Measurements from ENCODE around the gene TMTC2. TPM values are rescaled to one million over a fixed set of nuclear protein-coding genes. Genes with fewer than 3 reads are reported as not detected.

The TMTC2 gene
- total and polyA plus RNA-seq, 10 of the 15 experiments (the other 5 are each of a cell fraction or from before 2014, with no cell fraction given) = 0.14 to 9.7 (median 1.2) TPM

DNA sequence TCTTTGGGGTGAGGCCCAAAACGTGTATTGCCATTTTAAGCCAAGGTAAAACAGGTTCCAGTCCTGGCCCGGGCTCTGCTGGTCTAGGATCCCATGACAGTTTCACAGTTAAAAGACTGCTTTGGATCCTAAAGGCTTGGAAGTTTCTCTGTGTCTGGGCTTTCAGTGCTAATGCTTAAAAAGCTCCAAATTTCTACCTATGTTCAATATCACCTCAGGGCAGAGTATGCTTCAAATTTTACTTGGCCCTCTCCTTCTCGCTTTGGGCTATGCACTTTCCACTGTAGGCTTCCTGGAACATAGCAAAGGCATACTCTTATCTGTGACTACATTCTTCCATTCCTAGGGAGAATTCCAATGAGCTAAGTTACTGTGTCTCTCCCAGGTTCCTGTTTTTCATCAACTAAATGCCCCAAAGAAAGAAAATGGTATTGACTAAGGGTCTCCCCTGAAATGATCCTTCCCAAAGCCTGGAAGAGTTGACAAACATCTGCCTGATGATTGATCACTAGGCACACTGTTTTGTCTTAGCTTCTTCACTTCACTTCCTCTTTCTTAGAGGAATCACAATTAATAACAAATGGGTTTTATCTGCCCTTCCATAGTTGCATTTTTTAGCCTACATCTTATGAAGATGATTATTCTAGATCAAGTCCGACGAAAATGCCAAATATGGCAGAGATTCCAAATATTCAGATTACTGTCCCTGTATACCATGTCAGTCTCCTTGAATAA, 79.4 kb downstream of the TMTC2 start:
- no peak for FAIRE-seq
- no peak overlapping the region for H2AFZ ChIP-seq (ENCODE audit: control insufficient read depth, low read depth, low read length)

DNA sequence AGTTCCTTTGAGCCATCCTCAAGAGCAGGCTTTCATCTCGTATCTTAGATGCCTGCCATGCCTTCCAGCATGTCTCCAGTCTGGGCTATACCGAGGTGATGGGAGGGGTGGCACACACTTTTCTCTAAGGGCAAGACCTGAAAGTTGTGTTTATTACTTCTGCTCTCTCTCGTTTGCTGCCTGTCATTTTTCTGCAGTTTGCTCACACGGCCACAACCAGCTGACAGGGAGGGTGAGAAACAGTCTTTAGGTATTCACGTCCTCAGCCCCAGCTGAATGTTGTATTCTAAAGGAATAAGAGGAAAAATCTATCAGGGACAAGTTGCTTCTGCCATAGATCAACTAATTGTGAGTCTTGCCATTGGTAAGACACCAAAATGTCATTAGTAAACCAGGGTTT, 88.0 kb downstream of the TMTC2 start:
- SMC1A ChIA-PET (ENCODE audit: uncharacterized antibody, unreplicated experiment) = interaction anchor here (0.6 kb wide), 1 partner anchor 10 kb away, joined by 4 read pairs; no protein-coding TSS in a partner anchor
- in situ Hi-C loops (cut with MboI) = no loop called here

More for the DNA sequence above, 79.4 kb downstream of the TMTC2 start:
- in situ Hi-C loops (cut with MboI) = no loop called here
- Histone ChIP-seq H3K4me2 (ENCODE audit: control insufficient read depth, insufficient read depth) (no peak overlapping the region), H3K27ac (ENCODE audit: control insufficient read depth, insufficient read depth) (no peak overlapping the region), H3K36me3 (ENCODE audit: control insufficient read depth in 2 of 2, insufficient read depth in 2 of 2, low read length in 1 of 2) (no peaks in the 10 kb centered on the region), H3K79me2 (ENCODE audit: control insufficient read depth, insufficient read depth, low read length) (no peaks in the 10 kb centered on the region), H3K4me1 (ENCODE audit: control insufficient read depth, insufficient read depth, low read length) (no peaks in the 10 kb centered on the region), H4K20me1 (ENCODE audit: control insufficient read depth, insufficient read depth) (no peaks in the 10 kb centered on the region), H3K9me3 (replicated peaks; ENCODE audit: control insufficient read depth, insufficient read depth, low read length) (no peaks in the 10 kb centered on the region), H3K27me3 (replicated peaks in 1 of 2; ENCODE audit: control insufficient read depth in 2 of 2, insufficient read depth in 2 of 2, low read length in 1 of 2) (no peaks in the 10 kb centered on the region), H3K9ac (ENCODE audit: control insufficient read depth, insufficient read depth, low read length) (no peak overlapping the region), H3K4me3 (no peak overlapping the region)
- 62% methylated on average over 5 of the region's 5 CpGs for WGBS (ENCODE audit: insufficient coverage, insufficient replicate concordance, low lambda C conversion rate, missing lambda C conversion rate)
- CTCF ChIA-PET = interaction anchor here (1.3 kb wide), 1 partner anchor 8 kb away, joined by 3 read pairs; no protein-coding TSS in a partner anchor
- RAD21 ChIA-PET (ENCODE audit: unreplicated experiment) = no interaction called here
- intact Hi-C loops (cut with micrococcal nuclease; ENCODE audit: unreplicated experiment) = no loop called here
- POLR2A ChIA-PET = no interaction called here
- ATAC-seq = no peak
- TF ChIP-seq EP300 (IDR thresholded peaks at IDR 0.05; ENCODE audit: borderline replicate concordance in 1 of 2, control insufficient read depth in 1 of 2, low read depth in 2 of 2, low read length in 2 of 2) (no peak), SPI1 (IDR thresholded peaks at IDR 0.05; ENCODE audit: borderline replicate concordance, insufficient read depth, low read depth, low read length) (peak; percentile 63; the same call in 1 of the 2 replicates)
- SMC1A ChIA-PET (ENCODE audit: uncharacterized antibody, unreplicated experiment) = interaction anchor here (1.3 to 1.6 kb wide), 2 partner anchors 10 to 13 kb away, joined by 3 read pairs; no protein-coding TSS in a partner anchor
- no peak for DNase-seq (ENCODE audit: low read depth, low spot score)
- no TSS peak for BruUV-seq (replicated peaks)

More for the DNA sequence above, 88.0 kb downstream of the TMTC2 start:
- H3K9me3 ChIP-seq (replicated peaks; ENCODE audit: control insufficient read depth, insufficient read depth, low read length) = no peaks in the 10 kb centered on the region; the same call in 2 of the 3 replicates
- H3K79me2 ChIP-seq (ENCODE audit: control insufficient read depth, insufficient read depth, low read length) = no peaks in the 10 kb centered on the region
- 91% methylated on average over 5 of the region's 5 CpGs for WGBS (ENCODE audit: insufficient coverage, insufficient replicate concordance, low lambda C conversion rate, missing lambda C conversion rate)
- POLR2A ChIA-PET = no interaction called here
- RAD21 ChIA-PET (ENCODE audit: unreplicated experiment) = no interaction called here
- no peak for TF ChIP-seq SIN3A (IDR thresholded peaks at IDR 0.05; ENCODE audit: low read depth, low read length)
- TF ChIP-seq MYC (IDR thresholded peaks at IDR 0.05; ENCODE audit: insufficient read depth, insufficient read length, insufficient replicate concordance, low read length, severe bottlenecking) = no peak
- TF ChIP-seq CBX5 (IDR thresholded peaks at IDR 0.05; ENCODE audit: low read depth) = no peak
- no peak for TF ChIP-seq POU2F2 (IDR thresholded peaks at IDR 0.05; ENCODE audit: borderline replicate concordance, low read depth, low read length)
- TF ChIP-seq RELA (IDR thresholded peaks at IDR 0.05; ENCODE audit: borderline replicate concordance, partially characterized antibody) = no peak
- no peak for TF ChIP-seq CBX3 (IDR thresholded peaks at IDR 0.05; ENCODE audit: borderline replicate concordance, low read depth)
- CTCF ChIA-PET = interaction anchor here (0.7 to 3.2 kb wide), 2 partner anchors 89 to 890 kb away, joined by 4 to 13 read pairs; partner anchors contain the start of gene TMTC2
- no peak overlapping the region for H2AFZ ChIP-seq (ENCODE audit: control insufficient read depth, low read depth, low read length)
- no peaks in the 10 kb centered on the region for H4K20me1 ChIP-seq (ENCODE audit: control insufficient read depth, insufficient read depth)
- no peak for DNase-seq (ENCODE audit: low read depth, low spot score)
- H3K36me3 ChIP-seq (ENCODE audit: control insufficient read depth in 2 of 2, insufficient read depth in 2 of 2, low read length in 1 of 2) = no peaks in the 10 kb centered on the region; a peak in 1 of 4 replicates
- H3K4me1 ChIP-seq (ENCODE audit: control insufficient read depth, insufficient read depth, low read length) = no peaks in the 10 kb centered on the region
- H3K9ac ChIP-seq (ENCODE audit: control insufficient read depth, insufficient read depth, low read length) = no peak overlapping the region
- H3K27ac ChIP-seq (ENCODE audit: control insufficient read depth, insufficient read depth) = no peak overlapping the region
- ATAC-seq = no peak
- intact Hi-C loops (cut with micrococcal nuclease; ENCODE audit: unreplicated experiment) = no loop called here
- no peak overlapping the region for H3K4me3 ChIP-seq
- no TSS peak for BruUV-seq (replicated peaks)
- FAIRE-seq = no peak
- no peaks in the 10 kb centered on the region for H3K27me3 ChIP-seq (replicated peaks in 1 of 2; ENCODE audit: control insufficient read depth in 2 of 2, insufficient read depth in 2 of 2, low read length in 1 of 2)
- no peak overlapping the region for H3K4me2 ChIP-seq (ENCODE audit: control insufficient read depth, insufficient read depth)

Measured in GM12878 (cell line).